Stimulated activated CD4-positive, alpha-beta T cell treated with anti-CD3 and anti-CD28 coated beads, Interleukin-15, amount 100 ng/mL, for 1 hour (primary cell): Measurements from ENCODE around the gene PRKN.

Experiments
- DNase-seq, 2 donors: peaks; one replicate each; pipeline ENCODE4 v3.0.0-alpha.2; 2020; ENCODE audit warnings: low read depth in 1 of 2, low spot score in 1 of 2

The PRKN gene

GRCh38 chr6:161305860-161306259 lies 1421.7 kb downstream of the PRKN start:
- no peak for DNase-seq

GRCh38 chr6:161303628-161304340 lies 1423.8 kb downstream of the PRKN start:
- no peak for DNase-seq

- no peak for DNase-seq
Observed at GRCh38 chr6:161302949-161303348, 1424.6 kb downstream of the PRKN start.

GRCh38 chr6:161301338-161301737 lies 1426.2 kb downstream of the PRKN start:
- no peak for DNase-seq

GRCh38 chr6:161300823-161301222 lies 1426.7 kb downstream of the PRKN start:
- DNase-seq = no peak

- no peak for DNase-seq
Observed at GRCh38 chr6:161299726-161300125, 1427.8 kb downstream of the PRKN start.
